Measurements from ENCODE around the gene DCAF6.

- TF ChIP-seq CTCF (conservative IDR thresholded peaks at IDR 0.05; ENCODE audit: low read length) (no peak), EZH2phosphoT487 (IDR thresholded peaks at IDR 0.05; ENCODE audit: borderline replicate concordance, low read depth, low read length) (no peak)
Observed at GRCh38 chr1:168019407-168019806, 82.9 kb downstream of the DCAF6 start.
